IMR-90 (cell line): ENCODE data around the gene TMEM140. TPM values are rescaled to one million over a fixed set of nuclear protein-coding genes. Genes with fewer than 3 reads are reported as not detected.

Experiments used
- ATAC-seq: fragments of 200-7000 bp; cut with Tn5 transposase; 2 replicates; pipeline ENCODE4 v1.9.1; 2020; ENCODE audit warnings: low read depth, mild to moderate bottlenecking, moderate library complexity
- BruUV-seq: library from RNA; stranded (reverse); fragments of 400-500 nt; replicated peaks from 2 replicates; lab custom pipeline; 2021; lab: Mats Ljungman, UMichigan
- CTCF ChIA-PET: fragments of 300-600 bp; formaldehyde crosslinking; extraction: SDS; loops from one replicate; lab custom pipeline; 2021; ENCODE audit warnings: antibody characterized with exemption; lab: Yijun Ruan, JAX
- POLR2A ChIA-PET: fragments of 300-600 bp; sonication (Branson Sonifier 250); formaldehyde crosslinking; loops from one replicate; lab custom pipeline; 2022; ENCODE audit warnings: antibody characterized with exemption; ENCODE audit not compliant: unreplicated experiment; lab: Charles Lee
- DNase-seq: peaks from one replicate; pipeline ENCODE4 v3.0.0; 2013
- H2AFZ ChIP-seq: replicated peaks from 2 replicates; pipeline ENCODE3; 2013; ENCODE audit warnings: low read length, mild to moderate bottlenecking; ENCODE audit not compliant: poor library complexity
- H2AK5ac ChIP-seq: 2 replicates; pipeline ENCODE4 v1.6.1; 2013; ENCODE audit warnings: low read depth, low read length, inconsistent platforms
- H2AK9ac ChIP-seq: replicated peaks from 2 replicates; pipeline ENCODE3; 2013; ENCODE audit warnings: mild to moderate bottlenecking, low read depth, low read length, moderate library complexity; ENCODE audit not compliant: poor library complexity
- H2BK120ac ChIP-seq: 2 replicates; pipeline ENCODE4 v1.6.1; 2013; ENCODE audit warnings: low read depth, low read length, inconsistent platforms
- H2BK15ac ChIP-seq: 3 replicates; pipeline ENCODE4 v1.6.1; 2013; ENCODE audit warnings: low read depth, low read length, inconsistent platforms
- H2BK20ac ChIP-seq: 2 replicates; pipeline ENCODE4 v1.6.1; 2013; ENCODE audit warnings: low read depth, mild to moderate bottlenecking, inconsistent platforms, low read length, moderate library complexity
- H2BK5ac ChIP-seq: 2 replicates; pipeline ENCODE4 v1.6.1; 2013; ENCODE audit warnings: mild to moderate bottlenecking, low read depth, low read length, inconsistent platforms; ENCODE audit not compliant: poor library complexity, severe bottlenecking
- H3K14ac ChIP-seq: replicated peaks from 2 replicates; pipeline ENCODE4 v1.6.1; 2013; ENCODE audit warnings: low read depth, low read length, inconsistent platforms
- H3K18ac ChIP-seq: 2 replicates; pipeline ENCODE4 v1.6.1; 2013; ENCODE audit warnings: low read depth, low read length, control low read depth
- H3K23ac ChIP-seq: 2 replicates; pipeline ENCODE4 v1.6.1; 2013; ENCODE audit warnings: low read depth, low read length, inconsistent platforms
- H3K27ac ChIP-seq: 2 replicates; pipeline ENCODE4 v1.5.1; 2013; ENCODE audit warnings: mild to moderate bottlenecking, control low read depth, low read length; ENCODE audit not compliant: insufficient read depth
- H3K27me3 ChIP-seq: 2 replicates; pipeline ENCODE4 v1.6.1; 2013; ENCODE audit warnings: low read length; ENCODE audit not compliant: control insufficient read depth, insufficient read depth
- H3K36me3 ChIP-seq: 2 replicates; pipeline ENCODE4 v1.6.1; 2013; ENCODE audit warnings: low read length, mixed read lengths; ENCODE audit not compliant: control insufficient read depth, insufficient read depth
- H3K4ac ChIP-seq: 2 replicates; pipeline ENCODE4 v1.6.1; 2013; ENCODE audit warnings: low read depth, low read length, inconsistent platforms
- H3K4me1 ChIP-seq: 2 replicates; pipeline ENCODE4 v1.6.1; 2013; ENCODE audit warnings: low read length, mixed read lengths; ENCODE audit not compliant: control insufficient read depth, insufficient read depth
- H3K4me2 ChIP-seq: 2 replicates; pipeline ENCODE4 v1.6.1; 2013; ENCODE audit warnings: low read depth, mild to moderate bottlenecking, control low read depth, low read length, moderate library complexity
- H3K4me3 ChIP-seq: 2 replicates; pipeline ENCODE4 v1.5.1; 2013; ENCODE audit warnings: low read depth, mild to moderate bottlenecking, control low read depth, low read length, moderate library complexity; ENCODE audit not compliant: insufficient read depth
- H3K56ac ChIP-seq: 2 replicates; pipeline ENCODE4 v1.6.1; 2013; ENCODE audit warnings: low read length, inconsistent platforms; ENCODE audit not compliant: insufficient read depth; ENCODE audit errors: extremely low read depth
- H3K79me1 ChIP-seq, 2 experiments: 2 replicates each; pipeline ENCODE4 v1.6.1; 2013; ENCODE audit warnings: low read length in 2 of 2, inconsistent platforms in 1 of 2, low read depth in 1 of 2
- H3K9ac ChIP-seq: 2 replicates; pipeline ENCODE4 v1.6.1; 2013; ENCODE audit warnings: low read depth, low read length, control low read depth
- H3K9me1 ChIP-seq: 2 replicates; pipeline ENCODE4 v1.6.1; 2013; ENCODE audit warnings: low read length, inconsistent platforms; ENCODE audit not compliant: insufficient read depth
- H3K9me3 ChIP-seq: 2 replicates; pipeline ENCODE4 v1.6.1; 2013; ENCODE audit warnings: low read length; ENCODE audit not compliant: control insufficient read depth, insufficient read depth
- H4K20me1 ChIP-seq: 2 replicates; pipeline ENCODE4 v1.6.1; 2013; ENCODE audit warnings: low read length, inconsistent platforms; ENCODE audit not compliant: insufficient read depth
- H4K5ac ChIP-seq: 2 replicates; pipeline ENCODE4 v1.6.1; 2013; ENCODE audit warnings: mild to moderate bottlenecking, low read depth, low read length, control low read depth
- H4K8ac ChIP-seq, 2 experiments: 2 replicates each; pipeline ENCODE4 v1.6.1; 2013; ENCODE audit warnings: low read depth in 2 of 2, low read length in 2 of 2, control low read depth in 1 of 2, inconsistent platforms in 1 of 2
- H4K91ac ChIP-seq: 2 replicates; pipeline ENCODE4 v1.6.1; 2013; ENCODE audit warnings: low read depth, low read length, inconsistent platforms; ENCODE audit not compliant: insufficient read depth
- CEBPB ChIP-seq: IDR thresholded peaks from 2 replicates; pipeline ENCODE4 v1.6.1; 2012; ENCODE audit warnings: low read depth, low read length, improper control_type of control experiment
- FOS ChIP-seq: fragments of 150-350 bp; IDR thresholded peaks from 2 replicates; pipeline ENCODE4 v1.6.1; 2016; ENCODE audit warnings: low read depth, low read length
- MAFK ChIP-seq: IDR thresholded peaks from 2 replicates; pipeline ENCODE4 v1.6.1; 2012; ENCODE audit warnings: low read depth, low read length, improper control_type of control experiment
- NFE2L2 ChIP-seq: fragments of 150-350 bp; IDR thresholded peaks from 2 replicates; pipeline ENCODE4 v1.6.1; 2016; ENCODE audit warnings: low read depth, mild to moderate bottlenecking, low read length
- RAD21 ChIP-seq: IDR thresholded peaks from 2 replicates; pipeline ENCODE4 v1.6.1; 2012; ENCODE audit warnings: low read length, improper control_type of control experiment
- WGBS, 2 experiments: methylation state at CpG; one replicate each; pipeline versions ENCODE4 v1.1.5 to v1.1.7; 2013; ENCODE audit warnings: missing lambda C conversion rate in 2 of 2; ENCODE audit not compliant: insufficient read length in 1 of 2; ENCODE audit errors: extremely low coverage in 2 of 2; 5-methylcytosine and 5-hydroxymethylcytosine counted together
- dilution Hi-C: fragments of 300-500 bp; cut with HindIII; formaldehyde crosslinking; loops from one replicate; pipeline ENCODE4 v1.14.3; 2018; ENCODE audit warnings: low sequenced_read_pairs; ENCODE audit not compliant: unreplicated experiment
- in situ Hi-C: fragments of 300-500 bp; cut with MboI; formaldehyde crosslinking; loops from 3 replicates; pipeline ENCODE4 v1.14.3; 2019; ENCODE audit warnings: low sequenced_read_pairs, inconsistent platforms, mixed read lengths
- intact Hi-C: fragments of 100-400 bp; cut with micrococcal nuclease; formaldehyde crosslinking; loops from 2 replicates; pipeline ENCODE4 v1.10.0; 2022
- polyA plus RNA-seq, 3 experiments: library from polyadenylated mRNA; depleted of rRNA; stranded (reverse); fragments of >200 nt; gene quantifications; 2 replicates each; pipeline ENCODE4 v1.2.3, GENCODE V29; 2012; ENCODE audit warnings: low replicate concordance in 1 of 3
- total RNA-seq: library from RNA; depleted of rRNA; stranded (reverse); fragments of >200 nt; gene quantifications from 2 replicates; pipeline ENCODE4 v1.2.3, GENCODE V29; 2012

Gene TMEM140
- total and polyA plus RNA-seq, 2 of the 4 experiments (the other 2 are of a cell fraction) = 0.24 to 0.72 TPM

- Histone ChIP-seq H3K9me3 (peaks cover 5% of the 10 kb centered on the region; the same call in 1 of the 2 replicates), H2AFZ (no peak overlapping the region), H4K5ac (peak overlapping the region; percentile 33), H3K36me3 (peaks cover 11% of the 10 kb centered on the region; the same call in 1 of the 2 replicates), H2AK9ac (no peak overlapping the region), H3K9me1 (peaks cover 4% of the 10 kb centered on the region), H2BK5ac (peak overlapping the region; percentile 52), H4K91ac (peak overlapping the region; percentile 55), H3K79me1 (peaks cover 0 to 28% of the 10 kb centered on the region in 2 experiments; a peak in 2 of 4 replicates), H3K56ac (no peak overlapping the region), H3K18ac (peak overlapping the region; percentile 87), H3K4me2 (peak overlapping the region; percentile 51), H3K14ac (peak overlapping the region; percentile 58; the same call in 1 of the 2 replicates), H3K27me3 (no peaks in the 10 kb centered on the region), H4K20me1 (no peaks in the 10 kb centered on the region), H2BK15ac (peak overlapping the region; percentile 35; the same call in 1 of the 3 replicates), H2AK5ac (peak overlapping the region; percentile 59; the same call in 1 of the 2 replicates), H3K23ac (peak overlapping the region; percentile 19), H3K4me1 (peaks cover 16% of the 10 kb centered on the region), H3K4me3 (no peak overlapping the region), H3K27ac (peak overlapping the region; percentile 90; the same call in 1 of the 2 replicates), H3K9ac (no peak overlapping the region), H2BK120ac (peak overlapping the region; percentile 82), H4K8ac (peak overlapping the region in 1 of 2 experiments; percentile 62; a peak in 3 of 4 replicates), H2BK20ac (peak overlapping the region; percentile 61), H3K4ac (peak overlapping the region; percentile 74)
- intact Hi-C loops = no loop called here
- CTCF ChIA-PET = interaction anchor here (0.7 to 1.1 kb wide), 4 partner anchors 11 to 174 kb away, joined by 3 read pairs; partner anchors contain the start of genes AGBL3 and TMEM140
- in situ Hi-C loops = loop anchor here (10.0 kb wide), 2 partner anchors 175 to 475 kb away; partner anchors contain the start of gene AGBL3
- ATAC-seq (peak; percentile 80), DNase-seq (peak; percentile 67)
- WGBS, 2 experiments = no CpG with 5 or more reads among the region's 5 CpGs
- no TSS peak for BruUV-seq
- dilution Hi-C loops = no loop called here
- TF ChIP-seq MAFK (peak; percentile 45), NFE2L2 (peak; percentile 91), CEBPB (no peak), FOS (peak; percentile 65), RAD21 (no peak)
- POLR2A ChIA-PET = interaction anchor here (0.7 kb wide), 1 partner anchor 846 kb away, joined by 3 read pairs; no protein-coding TSS in a partner anchor
Observed at GRCh38 chr7:135160098-135160857, 12.4 kb downstream of the TMEM140 start.
